Keratinocyte (primary cell): ENCODE data around the gene CHI3L2. TPM values are rescaled to one million over a fixed set of nuclear protein-coding genes. Genes with fewer than 3 reads are reported as not detected.

ENCODE experiments used
- DNase-seq: peaks from one replicate; pipeline ENCODE4 v3.0.0-alpha.2; 2011; ENCODE audit warnings: low read depth, missing footprints, low spot score
- FAIRE-seq: peaks from 2 replicates; lab custom pipeline; 2011; peaks lifted over from hg19 to GRCh38; lab: Jason Lieb, UNC
- H2AFZ ChIP-seq: 2 replicates; pipeline ENCODE4 v1.6.0; 2012; ENCODE audit warnings: low read length, control low read depth, inconsistent platforms; ENCODE audit not compliant: control insufficient read depth
- H3K27ac ChIP-seq: 2 replicates; pipeline ENCODE4 v1.5.1; 2011; ENCODE audit warnings: low read length; ENCODE audit not compliant: control insufficient read depth, insufficient read depth
- H3K27me3 ChIP-seq: 3 replicates; pipeline ENCODE4 v1.6.0; 2011; ENCODE audit warnings: low read length; ENCODE audit not compliant: control insufficient read depth, insufficient read depth; ENCODE audit errors: extremely low read depth
- H3K36me3 ChIP-seq, 2 experiments: 2 replicates in 1 of 2; 3 replicates in 1 of 2; pipeline ENCODE4 v1.5.1; 2011; ENCODE audit warnings: low read length in 2 of 2, mild to moderate bottlenecking in 1 of 2; ENCODE audit not compliant: control insufficient read depth in 2 of 2, insufficient read depth in 2 of 2; ENCODE audit errors: extremely low read depth in 1 of 2
- H3K4me1 ChIP-seq: 3 replicates; pipeline ENCODE4 v1.5.1; 2011; ENCODE audit warnings: low read length; ENCODE audit not compliant: control insufficient read depth, insufficient read depth; ENCODE audit errors: extremely low read depth
- H3K4me2 ChIP-seq: 3 replicates; pipeline ENCODE4 v1.6.0; 2011; ENCODE audit warnings: low read depth, low read length; ENCODE audit not compliant: control insufficient read depth, insufficient read depth; ENCODE audit errors: extremely low read depth
- H3K4me3 ChIP-seq, 3 experiments: fragments of 200-600 bp in 1 of 3; sonication (generic) in 1 of 3; 2 replicates in 2 of 3; 3 replicates in 1 of 3; pipeline ENCODE4 v1.5.1; 2011 to 2016; ENCODE audit warnings: low read length in 3 of 3, mild to moderate bottlenecking in 3 of 3, control low read depth in 2 of 3, inconsistent platforms in 1 of 3, low read depth in 1 of 3, mixed read lengths in 1 of 3, mixed run types in 1 of 3, moderate library complexity in 1 of 3; ENCODE audit not compliant: control insufficient read depth in 2 of 3, insufficient read depth in 2 of 3; ENCODE audit errors: extremely low read depth in 1 of 3
- H3K79me2 ChIP-seq: 2 replicates; pipeline ENCODE4 v1.6.0; 2012; ENCODE audit warnings: low read length; ENCODE audit not compliant: control insufficient read depth, insufficient read depth
- H3K9ac ChIP-seq: 3 replicates; pipeline ENCODE4 v1.6.0; 2011; ENCODE audit warnings: low read length; ENCODE audit not compliant: control insufficient read depth, insufficient read depth; ENCODE audit errors: extremely low read depth
- H3K9me1 ChIP-seq: 3 replicates; pipeline ENCODE4 v1.6.0; 2011; ENCODE audit warnings: low read length; ENCODE audit not compliant: control insufficient read depth, insufficient read depth; ENCODE audit errors: extremely low read depth
- H3K9me3 ChIP-seq: 2 replicates; pipeline ENCODE4 v1.5.1; 2012; ENCODE audit warnings: low read depth, low read length; ENCODE audit not compliant: control insufficient read depth
- H4K20me1 ChIP-seq: 3 replicates; pipeline ENCODE4 v1.6.0; 2011; ENCODE audit warnings: low read length; ENCODE audit not compliant: control insufficient read depth, insufficient read depth; ENCODE audit errors: extremely low read depth
- CTCF ChIP-seq, 3 experiments: IDR thresholded peaks in 1 of 3; conservative IDR thresholded peaks in 1 of 3; optimal IDR thresholded peaks in 1 of 3; 2 replicates in 2 of 3; 3 replicates in 1 of 3; pipeline versions ENCODE3 to v1.5.1; 2011; ENCODE audit warnings: low read length in 3 of 3, mild to moderate bottlenecking in 3 of 3, moderate library complexity in 2 of 3, control low read depth in 1 of 3, inconsistent platforms in 1 of 3; ENCODE audit not compliant: insufficient read depth in 2 of 3; ENCODE audit errors: extremely low read depth in 1 of 3
- EZH2 ChIP-seq: IDR thresholded peaks from one replicate; pipeline ENCODE4 v1.6.1; 2012; ENCODE audit warnings: inconsistent platforms, mild to moderate bottlenecking, low read length, moderate library complexity
- dilution Hi-C: fragments of 300-500 bp; cut with MboI; formaldehyde crosslinking; loops from one replicate; pipeline ENCODE4 v1.7.0; 2020; ENCODE audit warnings: low sequenced_read_pairs; ENCODE audit not compliant: extremely low pct_ligation_motif_present
- polyA plus RNA-seq, 5 experiments: library from polyadenylated mRNA; depleted of rRNA in 3 of 5; stranded (reverse) in 3 of 5; stranded (forward) in 1 of 5; unstranded in 1 of 5; fragments of >200 nt; gene quantifications; 1 replicate in 1 of 5; 2 replicates in 3 of 5; 3 replicates in 1 of 5; pipeline versions ENCODE4 v1.2.1 to v1.2.3, GENCODE V29; 2011 to 2012; ENCODE audit warnings: missing spikeins in 2 of 5, low read depth in 1 of 5, low replicate concordance in 1 of 5

CHI3L2 gene
- polyA plus RNA-seq, 1 donor (not counting 4 experiments of a cell fraction or from before 2014, with no cell fraction given): 2.5 TPM

- Histone ChIP-seq H3K9me1 (no peaks in the 10 kb centered on the region), H3K27ac (no peak overlapping the region), H3K9me3 (no peaks in the 10 kb centered on the region), H2AFZ (no peak overlapping the region), H3K9ac (no peak overlapping the region), H3K36me3 (no peaks in the 10 kb centered on the region), H4K20me1 (no peaks in the 10 kb centered on the region), H3K79me2 (no peaks in the 10 kb centered on the region), H3K4me2 (no peak overlapping the region), H3K27me3 (peaks cover 2% of the 10 kb centered on the region), H3K4me3 (no peak overlapping the region), H3K4me1 (no peaks in the 10 kb centered on the region)
- dilution Hi-C loops: no loop called here
- DNase-seq (no peak), FAIRE-seq (no peak)
- TF ChIP-seq CTCF (optimal IDR thresholded peaks at IDR 0.05 in 1 of 3, IDR thresholded peaks at IDR 0.05 in 1 of 3, conservative IDR thresholded peaks at IDR 0.05 in 1 of 3; ENCODE audit: extremely low read depth in 1 of 3, insufficient read depth in 2 of 3, low read length in 3 of 3) (no peak), EZH2 (no peak)
Observed at GRCh38 chr1:111286912-111287311, 59.4 kb downstream of the CHI3L2 start.

- Histone ChIP-seq H3K9me1 (no peaks in the 10 kb centered on the region), H3K27ac (no peak overlapping the region), H3K9me3 (no peaks in the 10 kb centered on the region), H3K79me2 (no peaks in the 10 kb centered on the region), H3K4me3 (no peak overlapping the region), H2AFZ (no peak overlapping the region), H4K20me1 (no peaks in the 10 kb centered on the region), H3K36me3 (no peaks in the 10 kb centered on the region), H3K9ac (no peak overlapping the region), H3K27me3 (peaks cover 2% of the 10 kb centered on the region), H3K4me1 (no peaks in the 10 kb centered on the region), H3K4me2 (no peak overlapping the region)
- no peak for DNase-seq
- FAIRE-seq: no peak
- TF ChIP-seq CTCF (optimal IDR thresholded peaks at IDR 0.05 in 1 of 3, IDR thresholded peaks at IDR 0.05 in 1 of 3, conservative IDR thresholded peaks at IDR 0.05 in 1 of 3; ENCODE audit: extremely low read depth in 1 of 3, insufficient read depth in 2 of 3, low read length in 3 of 3) (no peak), EZH2 (no peak)
- dilution Hi-C loops: no loop called here
Observed at GRCh38 chr1:111289371-111289770, 61.9 kb downstream of the CHI3L2 start.
